KBM-7 (cell line): ENCODE results near the gene EHD3.

Experiments used
- DNase-seq: peaks from one replicate; pipeline ENCODE4 v3.0.0-alpha.2; 2015
- in situ Hi-C: fragments of 300-500 bp; cut with MboI; formaldehyde crosslinking; loops from 2 replicates; pipeline ENCODE4 v1.14.3; 2020; ENCODE audit warnings: low sequenced_read_pairs, low pct_unique_long_range_greater_than_20kb, mixed read lengths

Gene EHD3

DNA sequence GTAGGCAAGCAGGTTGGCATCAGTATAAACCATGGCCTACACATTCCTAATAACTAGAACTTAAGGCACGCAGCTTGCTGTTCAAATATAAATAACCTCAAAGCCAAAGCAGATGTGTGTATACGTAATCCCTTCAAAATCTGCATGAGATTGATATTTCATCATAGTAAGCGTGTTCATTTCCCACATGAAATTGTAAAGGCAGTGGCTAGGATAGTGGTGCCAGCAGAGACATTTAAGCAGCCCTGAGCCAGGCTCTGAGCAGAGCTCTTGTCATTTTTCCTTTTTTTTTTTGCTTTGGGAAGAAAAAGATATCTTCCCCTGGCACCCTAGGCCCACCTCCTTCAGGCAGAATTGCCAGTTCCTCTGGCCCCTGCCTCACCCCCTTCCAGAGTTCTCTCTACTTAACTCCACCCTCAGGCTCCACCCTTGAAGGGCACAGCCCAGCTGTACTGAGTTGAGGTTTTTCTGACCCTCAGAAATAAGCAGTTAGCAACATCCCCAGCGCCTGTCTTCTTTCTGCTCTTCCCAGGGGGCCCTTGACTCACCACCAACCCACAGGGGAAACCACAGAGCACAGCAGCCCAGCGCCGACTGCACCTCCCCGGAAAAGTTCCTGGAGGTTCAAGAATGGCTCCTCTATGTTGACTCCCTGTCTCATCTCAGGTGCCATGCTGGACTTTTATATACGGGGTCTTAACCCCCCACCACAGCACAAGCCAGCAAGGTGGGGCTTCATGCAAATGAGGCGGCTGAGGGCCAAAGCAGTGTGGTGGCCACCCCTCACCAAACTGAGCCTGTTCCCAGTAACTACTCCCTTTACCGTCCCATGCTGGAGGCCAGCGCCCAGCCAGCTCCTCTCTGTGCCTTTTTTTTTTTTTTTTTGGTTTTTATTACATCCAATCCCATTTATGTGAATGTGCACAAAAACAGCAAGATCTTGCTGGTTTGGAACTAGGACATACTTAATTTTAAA is 84.7 kb downstream of the EHD3 start:
- DNase-seq, result peak; percentile 89

More for the DNA sequence above, 84.7 kb downstream of the EHD3 start:
- in situ Hi-C loops, result no loop called here
